ENCODE data around the gene CDHR3. TPM values are rescaled to one million over a fixed set of nuclear protein-coding genes. Genes with fewer than 3 reads are reported as not detected.

CDHR3 gene
- total RNA-seq, 1 donor from 2014 or later = 1.4 TPM

- no peak for DNase-seq (ENCODE audit: low spot score)
- Histone ChIP-seq H3K4me2 (no peak overlapping the region), H3K9me3 (ENCODE audit: low read depth) (no peaks in the 10 kb centered on the region), H3K36me3 (no peaks in the 10 kb centered on the region), H4K20me1 (ENCODE audit: low read depth) (no peaks in the 10 kb centered on the region), H3K9ac (no peak overlapping the region), H3F3A (ENCODE audit: low read depth) (no peaks in the 10 kb centered on the region), H3K4me1 (no peaks in the 10 kb centered on the region), H3K79me2 (ENCODE audit: low read depth) (no peaks in the 10 kb centered on the region), H3K27ac (no peak overlapping the region), H3K4me3 (no peak overlapping the region), H2AFZ (replicated peaks) (no peak overlapping the region), H3K27me3 (no peaks in the 10 kb centered on the region)
- no peak overlapping the region for H3K27ac Mint-ChIP-seq
- H3K27me3 Mint-ChIP-seq (ENCODE audit: insufficient read depth, low read depth) = peaks cover 5% of the 10 kb centered on the region
- H3K9me3 Mint-ChIP-seq = no peaks in the 10 kb centered on the region
- no peak overlapping the region for H3K4me3 Mint-ChIP-seq
- H3K4me1 Mint-ChIP-seq = peaks cover 25% of the 10 kb centered on the region
- H3K36me3 Mint-ChIP-seq = no peaks in the 10 kb centered on the region
- no peak for TF ChIP-seq EZH2phosphoT487 (IDR thresholded peaks at IDR 0.05)
- no peak for TF ChIP-seq EZH2 (IDR thresholded peaks at IDR 0.05)
- no peak for TF ChIP-seq CTCF (IDR thresholded peaks at IDR 0.05)
Measured at GRCh38 chr7:105999256-105999655, 36.2 kb downstream of the CDHR3 start.

GRCh38 chr7:106001196-106001595 is 38.1 kb downstream of the CDHR3 start:
- Mint-ChIP-seq H3K36me3 (no peaks in the 10 kb centered on the region), H3K27ac (peak overlapping the region; percentile 57), H3K4me3 (no peak overlapping the region), H3K9me3 (peaks cover 9% of the 10 kb centered on the region), H3K4me1 (peaks cover 24% of the 10 kb centered on the region), H3K27me3 (ENCODE audit: insufficient read depth, low read depth) (peaks cover 9% of the 10 kb centered on the region)
- no peak overlapping the region for H3K4me3 ChIP-seq
- no peaks in the 10 kb centered on the region for H3F3A ChIP-seq (ENCODE audit: low read depth)
- no peak overlapping the region for H3K4me2 ChIP-seq
- no peak overlapping the region for H3K9ac ChIP-seq
- no peaks in the 10 kb centered on the region for H3K36me3 ChIP-seq
- H4K20me1 ChIP-seq (ENCODE audit: low read depth) = no peaks in the 10 kb centered on the region
- no peak overlapping the region for H2AFZ ChIP-seq (replicated peaks)
- H3K79me2 ChIP-seq (ENCODE audit: low read depth) = no peaks in the 10 kb centered on the region
- H3K4me1 ChIP-seq = no peaks in the 10 kb centered on the region
- H3K27me3 ChIP-seq = no peaks in the 10 kb centered on the region
- no peak for DNase-seq (ENCODE audit: low spot score)
- TF ChIP-seq EZH2 (IDR thresholded peaks at IDR 0.05) = no peak
- no peak for TF ChIP-seq EZH2phosphoT487 (IDR thresholded peaks at IDR 0.05)
- TF ChIP-seq CTCF (IDR thresholded peaks at IDR 0.05) = no peak
- H3K27ac ChIP-seq = no peak overlapping the region
- H3K9me3 ChIP-seq (ENCODE audit: low read depth) = no peaks in the 10 kb centered on the region

DNA sequence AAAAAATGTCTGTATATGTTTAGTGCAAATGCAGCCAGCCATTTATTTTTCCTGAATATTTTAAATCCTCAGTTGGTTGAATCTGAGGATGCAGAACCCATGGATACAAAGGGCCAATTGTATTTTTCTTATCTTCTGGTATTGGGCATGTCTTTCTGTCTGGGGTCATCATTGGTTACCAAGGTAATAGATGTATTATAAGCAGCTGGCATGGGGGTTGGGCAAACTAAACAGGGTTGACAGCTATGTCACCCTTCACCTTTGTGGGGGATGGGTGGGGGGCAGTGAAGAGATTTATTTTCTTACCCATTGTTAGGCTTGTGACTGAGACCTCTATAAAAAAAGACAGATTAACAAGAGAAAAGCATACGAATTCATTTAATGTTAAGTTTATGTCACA is 38.8 kb downstream of the CDHR3 start:
- Histone ChIP-seq H3K79me2 (ENCODE audit: low read depth) (no peaks in the 10 kb centered on the region), H3K4me1 (no peaks in the 10 kb centered on the region), H3K27ac (no peak overlapping the region), H3K4me2 (no peak overlapping the region), H3K36me3 (no peaks in the 10 kb centered on the region), H3F3A (ENCODE audit: low read depth) (no peaks in the 10 kb centered on the region), H2AFZ (replicated peaks) (no peak overlapping the region), H3K27me3 (no peaks in the 10 kb centered on the region), H3K9ac (no peak overlapping the region), H3K9me3 (ENCODE audit: low read depth) (no peaks in the 10 kb centered on the region), H3K4me3 (no peak overlapping the region), H4K20me1 (ENCODE audit: low read depth) (no peaks in the 10 kb centered on the region)
- H3K9me3 Mint-ChIP-seq = peaks cover 10% of the 10 kb centered on the region
- no peak overlapping the region for H3K27ac Mint-ChIP-seq
- peaks cover 24% of the 10 kb centered on the region for H3K4me1 Mint-ChIP-seq
- no peak for DNase-seq (ENCODE audit: low spot score)
- H3K4me3 Mint-ChIP-seq = no peak overlapping the region
- H3K36me3 Mint-ChIP-seq = no peaks in the 10 kb centered on the region
- peaks cover 4% of the 10 kb centered on the region for H3K27me3 Mint-ChIP-seq (ENCODE audit: insufficient read depth, low read depth)
- TF ChIP-seq EZH2phosphoT487 (IDR thresholded peaks at IDR 0.05) (no peak), CTCF (IDR thresholded peaks at IDR 0.05) (no peak), EZH2 (IDR thresholded peaks at IDR 0.05) (no peak)

Measured in neural progenitor cell (in vitro differentiated cells).